HCT116 (cell line): Measurements from ENCODE around the gene ANGPTL8. TPM values are rescaled to one million over a fixed set of nuclear protein-coding genes. Genes with fewer than 3 reads are reported as not detected.

Experiments
- ATAC-seq: fragments of 200-7000 bp; cut with Tn5 transposase; 2 replicates; pipeline ENCODE4 v1.9.1; 2020; ENCODE audit warnings: mild to moderate bottlenecking, moderate library complexity
- BruUV-seq: library from RNA; stranded (reverse); fragments of 400-500 nt; replicated peaks from 2 replicates; lab custom pipeline; 2021; lab: Mats Ljungman, UMichigan
- CTCF ChIA-PET: fragments of 300-600 bp; sonication (Branson Sonifier 250); formaldehyde crosslinking; loops from one replicate; lab custom pipeline; 2021; ENCODE audit warnings: antibody characterized with exemption; lab: Charles Lee
- POLR2A ChIA-PET: fragments of 300-600, 350-600 bp; sonication (Branson Sonifier 250); formaldehyde crosslinking; loops from one replicate; lab custom pipeline; 2021; ENCODE audit warnings: antibody characterized with exemption; lab: Charles Lee
- RAD21 ChIA-PET, 2 experiments: fragments of 300-600 bp; sonication (Branson Sonifier 250); formaldehyde crosslinking; loops; one replicate each; lab custom pipeline; 2023; ENCODE audit warnings: low total read pairs in 2 of 2; ENCODE audit not compliant: uncharacterized antibody in 2 of 2, unreplicated experiment in 2 of 2, low non-redundant PET in 1 of 2; lab: Charles Lee
- DNase-seq: peaks from one replicate; pipeline ENCODE4 v3.0.0-alpha.2; 2010; ENCODE audit warnings: low read depth, low spot score
- H2AFZ ChIP-seq: fragments of 200-600 bp; shearing (Covaris generic), sonication (generic); 2 replicates; pipeline ENCODE4 v1.6.1; 2017; ENCODE audit warnings: low read depth, mixed run types, mixed read lengths, antibody characterized with exemption, low read length; ENCODE audit not compliant: poor library complexity, severe bottlenecking
- H3K27ac ChIP-seq: 2 replicates; pipeline ENCODE4 v1.5.1; 2012; ENCODE audit warnings: low read depth, low read length
- H3K27me3 ChIP-seq: fragments of 200-600 bp; sonication (generic); 2 replicates; pipeline ENCODE4 v1.6.1; 2016; ENCODE audit warnings: mixed run types, low read length, mixed read lengths; ENCODE audit not compliant: insufficient read depth
- H3K36me3 ChIP-seq, 2 experiments: fragments of 200-500 bp in 1 of 2; fragments of 200-600 bp in 1 of 2; sonication (Bioruptor generic) in 1 of 2; sonication (generic) in 1 of 2; 2 replicates each; pipeline versions ENCODE4 v1.5.1 to v1.6.1; 2014 to 2016; ENCODE audit warnings: low read length in 2 of 2, inconsistent platforms in 1 of 2, mixed read lengths in 1 of 2, mixed run types in 1 of 2; ENCODE audit not compliant: insufficient read depth in 2 of 2, control insufficient read depth in 1 of 2
- H3K4me1 ChIP-seq, 2 experiments: fragments of 200-600 bp in 1 of 2; sonication (generic) in 1 of 2; 2 replicates each; pipeline versions ENCODE4 v1.5.1 to v1.6.1; 2012 to 2017; ENCODE audit warnings: low read length in 2 of 2, inconsistent platforms in 1 of 2, mild to moderate bottlenecking in 1 of 2, mixed read lengths in 1 of 2, mixed run types in 1 of 2, moderate library complexity in 1 of 2; ENCODE audit not compliant: insufficient read depth in 2 of 2, control insufficient read depth in 1 of 2
- H3K4me2 ChIP-seq: fragments of 200-600 bp; sonication (generic); 2 replicates; pipeline ENCODE4 v1.6.1; 2017; ENCODE audit warnings: mixed run types, low read length, mixed read lengths
- H3K4me3 ChIP-seq, 2 experiments: fragments of 200-600 bp in 1 of 2; sonication (generic) in 1 of 2; replicated peaks in 1 of 2; 2 replicates each; pipeline ENCODE4 v1.5.1; 2011 to 2016; ENCODE audit warnings: low read length in 2 of 2, control low read depth in 1 of 2, low read depth in 1 of 2, mild to moderate bottlenecking in 1 of 2, mixed read lengths in 1 of 2, mixed run types in 1 of 2
- H3K79me2 ChIP-seq: fragments of 200-600 bp; sonication (generic); 2 replicates; pipeline ENCODE4 v1.6.1; 2017; ENCODE audit warnings: mild to moderate bottlenecking, mixed run types, low read length, moderate library complexity, mixed read lengths; ENCODE audit not compliant: insufficient read depth
- H3K9ac ChIP-seq: fragments of 200-600 bp; sonication (generic); 2 replicates; pipeline ENCODE4 v1.6.1; 2016; ENCODE audit warnings: low read length, mixed read lengths
- H3K9me2 ChIP-seq: fragments of 200-600 bp; sonication (generic), shearing (Covaris generic); 2 replicates; pipeline ENCODE4 v1.6.1; 2017; ENCODE audit warnings: mixed run types, mild to moderate bottlenecking, moderate library complexity; ENCODE audit not compliant: insufficient read depth
- H3K9me3 ChIP-seq, 2 experiments: fragments of 200-500 bp in 1 of 2; fragments of 200-600 bp in 1 of 2; sonication (Bioruptor generic) in 1 of 2; sonication (generic) in 1 of 2; 2 replicates each; pipeline ENCODE4 v1.6.1; 2014 to 2017; ENCODE audit warnings: low read length in 2 of 2, mixed read lengths in 2 of 2, inconsistent platforms in 1 of 2, low read depth in 1 of 2, mild to moderate bottlenecking in 1 of 2, mixed run types in 1 of 2, moderate library complexity in 1 of 2; ENCODE audit not compliant: control insufficient read depth in 1 of 2, insufficient read depth in 1 of 2
- H4K20me1 ChIP-seq: fragments of 200-600 bp; sonication (generic), shearing (Covaris generic); 2 replicates; pipeline ENCODE4 v1.6.1; 2017; ENCODE audit warnings: mixed run types, mild to moderate bottlenecking, moderate library complexity; ENCODE audit not compliant: insufficient read depth
- ATF3 ChIP-seq: IDR thresholded peaks from 2 replicates; pipeline ENCODE4 v1.6.1; 2012
- CBX3 ChIP-seq: IDR thresholded peaks from 2 replicates; pipeline ENCODE4 v1.6.1; 2012; ENCODE audit warnings: low read depth
- CTCF ChIP-seq, 3 experiments: fragments of 200-600 bp in 1 of 3; sonication (generic) in 1 of 3; IDR thresholded peaks in 2 of 3; conservative IDR thresholded peaks in 1 of 3; 2 replicates each; pipeline ENCODE4 v1.5.1; 2012 to 2017; ENCODE audit warnings: low read depth in 2 of 3, low read length in 2 of 3, antibody characterized with exemption in 1 of 3, borderline replicate concordance in 1 of 3, control low read depth in 1 of 3, mild to moderate bottlenecking in 1 of 3, mixed read lengths in 1 of 3, mixed run types in 1 of 3, moderate library complexity in 1 of 3; ENCODE audit not compliant: insufficient read depth in 1 of 3
- EGR1 ChIP-seq: IDR thresholded peaks from 2 replicates; pipeline ENCODE4 v1.6.1; 2012; ENCODE audit warnings: low read depth
- ELF1 ChIP-seq: IDR thresholded peaks from 2 replicates; pipeline ENCODE4 v1.6.1; 2012; ENCODE audit warnings: low read depth, borderline replicate concordance
- EZH2 ChIP-seq: fragments of 200-600 bp; sonication (generic); IDR thresholded peaks from 2 replicates; pipeline ENCODE4 v1.6.1; 2017; ENCODE audit warnings: antibody characterized with exemption, mixed run types
- EZH2phosphoT487 ChIP-seq: fragments of 200-600 bp; IDR thresholded peaks from 2 replicates; pipeline ENCODE4 v1.6.1; 2018; ENCODE audit warnings: antibody characterized with exemption, borderline replicate concordance
- JUND ChIP-seq: IDR thresholded peaks from 2 replicates; pipeline ENCODE4 v1.6.1; 2012
- MAX ChIP-seq: IDR thresholded peaks from 2 replicates; pipeline ENCODE4 v1.6.1; 2012
- POLR2AphosphoS5 ChIP-seq: IDR thresholded peaks from 2 replicates; pipeline ENCODE4 v1.6.1; 2011; ENCODE audit warnings: mild to moderate bottlenecking, low read depth, low read length, moderate library complexity
- RAD21 ChIP-seq: IDR thresholded peaks from 2 replicates; pipeline ENCODE4 v1.6.1; 2012; ENCODE audit warnings: low read depth, mild to moderate bottlenecking
- REST ChIP-seq: IDR thresholded peaks from 2 replicates; pipeline ENCODE4 v1.6.1; 2012; ENCODE audit warnings: low read depth
- SIN3A ChIP-seq: IDR thresholded peaks from 2 replicates; pipeline ENCODE4 v1.6.1; 2012; ENCODE audit warnings: low read depth
- SP1 ChIP-seq: IDR thresholded peaks from 2 replicates; pipeline ENCODE4 v1.6.1; 2012; ENCODE audit warnings: low read depth
- ZBTB33 ChIP-seq: IDR thresholded peaks from 2 replicates; pipeline ENCODE4 v1.6.1; 2011; ENCODE audit warnings: mild to moderate bottlenecking, low read length, moderate library complexity; ENCODE audit not compliant: insufficient replicate concordance; ENCODE audit errors: extremely low read depth
- ZFX ChIP-seq: fragments of 450-650 bp; IDR thresholded peaks from 2 replicates; pipeline ENCODE4 v1.6.1; 2017
- ZNF274 ChIP-seq: fragments of 200-500 bp; sonication (Bioruptor generic); IDR thresholded peaks from 2 replicates; pipeline ENCODE4 v1.6.1; 2014; ENCODE audit warnings: mild to moderate bottlenecking, low read depth, low read length, inconsistent platforms
- intact Hi-C: fragments of 100-400 bp; cut with micrococcal nuclease; formaldehyde crosslinking; loops from 2 replicates; pipeline ENCODE4 v1.10.0; 2022
- total RNA-seq: library from RNA; stranded (reverse); gene quantifications from one replicate; pipeline ENCODE4 v1.2.1, GENCODE V29; 2021; ENCODE audit not compliant: unreplicated experiment

ANGPTL8 gene
- total RNA-seq, 1 experiment from 2014 or later: not detected

GRCh38 chr19:11247934-11248333, 8.5 kb downstream of the ANGPTL8 start (continued):
- TF ChIP-seq CTCF (IDR thresholded peaks at IDR 0.05 in 2 of 3, conservative IDR thresholded peaks at IDR 0.05 in 1 of 3; ENCODE audit: borderline replicate concordance in 1 of 3, insufficient read depth in 1 of 3, low read depth in 2 of 3, low read length in 2 of 3) (no peak), MAX (no peak), CBX3 (no peak), ELF1 (no peak), JUND (no peak), SIN3A (no peak), POLR2AphosphoS5 (no peak), EGR1 (no peak)

GRCh38 chr19:11248852-11249251, 9.4 kb downstream of the ANGPTL8 start:
- Histone ChIP-seq H3K9me2 (no peaks in the 10 kb centered on the region), H3K27ac (no peak overlapping the region), H3K4me1 (no peaks in the 10 kb centered on the region), H3K4me2 (no peak overlapping the region), H4K20me1 (no peaks in the 10 kb centered on the region), H3K79me2 (no peaks in the 10 kb centered on the region), H3K4me3 (no peak overlapping the region), H3K9ac (no peak overlapping the region), H3K9me3 (no peaks in the 10 kb centered on the region), H2AFZ (no peak overlapping the region), H3K36me3 (peaks cover 10% of the 10 kb centered on the region in 2 experiments; a peak in 3 of 4 replicates), H3K27me3 (no peaks in the 10 kb centered on the region)
- BruUV-seq: no TSS peak
- ATAC-seq: no peak
- ChIA-PET POLR2A (no interaction called here), CTCF (no interaction called here), RAD21 (no interaction called here)
- DNase-seq: no peak
- intact Hi-C loops: no loop called here
- TF ChIP-seq EGR1 (no peak), ZFX (no peak), EZH2phosphoT487 (no peak), EZH2 (no peak), JUND (no peak), ZNF274 (no peak), REST (no peak), RAD21 (no peak), ATF3 (no peak), ZBTB33 (no peak), CBX3 (no peak), SP1 (no peak)
